Rectal smooth muscle tissue (tissue), 1 donor: ENCODE measurements around the gene FUT4.
"Not testable (repeated sequence)": the region's sequence is repeated elsewhere in the genome, so short reads cannot be mapped to it uniquely, and the experiment has no call there.

Experiments
- H3K27ac ChIP-seq: one replicate; pipeline ENCODE4 v1.7.0; 2013; ENCODE audit warnings: low read depth, low read length, inconsistent platforms
- H3K27me3 ChIP-seq: one replicate; pipeline ENCODE4 v1.7.0; 2013; ENCODE audit warnings: low read length; ENCODE audit not compliant: control insufficient read depth, insufficient read depth
- H3K36me3 ChIP-seq: one replicate; pipeline ENCODE4 v1.7.0; 2013; ENCODE audit warnings: low read length; ENCODE audit not compliant: control insufficient read depth, insufficient read depth
- H3K4me1 ChIP-seq: one replicate; pipeline ENCODE4 v1.7.0; 2013; ENCODE audit warnings: low read length; ENCODE audit not compliant: control insufficient read depth, insufficient read depth
- H3K4me3 ChIP-seq: one replicate; pipeline ENCODE4 v1.7.0; 2013; ENCODE audit warnings: low read length
- H3K9ac ChIP-seq: one replicate; pipeline ENCODE4 v1.7.0; 2013; ENCODE audit warnings: low read length

FUT4 gene, protein sequence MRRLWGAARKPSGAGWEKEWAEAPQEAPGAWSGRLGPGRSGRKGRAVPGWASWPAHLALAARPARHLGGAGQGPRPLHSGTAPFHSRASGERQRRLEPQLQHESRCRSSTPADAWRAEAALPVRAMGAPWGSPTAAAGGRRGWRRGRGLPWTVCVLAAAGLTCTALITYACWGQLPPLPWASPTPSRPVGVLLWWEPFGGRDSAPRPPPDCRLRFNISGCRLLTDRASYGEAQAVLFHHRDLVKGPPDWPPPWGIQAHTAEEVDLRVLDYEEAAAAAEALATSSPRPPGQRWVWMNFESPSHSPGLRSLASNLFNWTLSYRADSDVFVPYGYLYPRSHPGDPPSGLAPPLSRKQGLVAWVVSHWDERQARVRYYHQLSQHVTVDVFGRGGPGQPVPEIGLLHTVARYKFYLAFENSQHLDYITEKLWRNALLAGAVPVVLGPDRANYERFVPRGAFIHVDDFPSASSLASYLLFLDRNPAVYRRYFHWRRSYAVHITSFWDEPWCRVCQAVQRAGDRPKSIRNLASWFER

DNA sequence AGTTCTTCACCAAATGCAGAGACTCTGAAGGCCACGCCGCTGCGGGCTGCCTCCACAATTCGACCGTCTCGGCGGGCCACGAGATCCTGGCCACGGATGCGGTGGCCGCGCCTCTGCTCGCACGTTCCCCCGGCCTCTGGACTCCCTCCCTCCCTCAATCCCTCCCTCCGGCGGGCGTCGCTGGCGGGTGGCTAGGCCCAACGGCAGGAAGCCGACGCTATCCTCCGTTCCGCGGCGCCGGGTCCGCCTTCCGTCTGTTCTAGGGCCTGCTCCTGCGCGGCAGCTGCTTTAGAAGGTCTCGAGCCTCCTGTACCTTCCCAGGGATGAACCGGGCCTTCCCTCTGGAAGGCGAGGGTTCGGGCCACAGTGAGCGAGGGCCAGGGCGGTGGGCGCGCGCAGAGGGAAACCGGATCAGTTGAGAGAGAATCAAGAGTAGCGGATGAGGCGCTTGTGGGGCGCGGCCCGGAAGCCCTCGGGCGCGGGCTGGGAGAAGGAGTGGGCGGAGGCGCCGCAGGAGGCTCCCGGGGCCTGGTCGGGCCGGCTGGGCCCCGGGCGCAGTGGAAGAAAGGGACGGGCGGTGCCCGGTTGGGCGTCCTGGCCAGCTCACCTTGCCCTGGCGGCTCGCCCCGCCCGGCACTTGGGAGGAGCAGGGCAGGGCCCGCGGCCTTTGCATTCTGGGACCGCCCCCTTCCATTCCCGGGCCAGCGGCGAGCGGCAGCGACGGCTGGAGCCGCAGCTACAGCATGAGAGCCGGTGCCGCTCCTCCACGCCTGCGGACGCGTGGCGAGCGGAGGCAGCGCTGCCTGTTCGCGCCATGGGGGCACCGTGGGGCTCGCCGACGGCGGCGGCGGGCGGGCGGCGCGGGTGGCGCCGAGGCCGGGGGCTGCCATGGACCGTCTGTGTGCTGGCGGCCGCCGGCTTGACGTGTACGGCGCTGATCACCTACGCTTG lies at the start of gene FUT4:
Gene FUT4, plus strand, starts transcription at position 227 of the 951 bp plus-strand sequence. Its CDS starts 213 bp downstream, at position 440.
- Histone ChIP-seq H3K9ac (peak within 1 kb of the TSS; percentile 89), H3K36me3 (no peaks in the 10 kb centered on the region), H3K27me3 (no peaks in the 10 kb centered on the region), H3K4me3 (peak within 1 kb of the TSS; percentile 78), H3K27ac (peak within 1 kb of the TSS; percentile 98), H3K4me1 (peaks cover 5% of the 10 kb centered on the region)

DNA sequence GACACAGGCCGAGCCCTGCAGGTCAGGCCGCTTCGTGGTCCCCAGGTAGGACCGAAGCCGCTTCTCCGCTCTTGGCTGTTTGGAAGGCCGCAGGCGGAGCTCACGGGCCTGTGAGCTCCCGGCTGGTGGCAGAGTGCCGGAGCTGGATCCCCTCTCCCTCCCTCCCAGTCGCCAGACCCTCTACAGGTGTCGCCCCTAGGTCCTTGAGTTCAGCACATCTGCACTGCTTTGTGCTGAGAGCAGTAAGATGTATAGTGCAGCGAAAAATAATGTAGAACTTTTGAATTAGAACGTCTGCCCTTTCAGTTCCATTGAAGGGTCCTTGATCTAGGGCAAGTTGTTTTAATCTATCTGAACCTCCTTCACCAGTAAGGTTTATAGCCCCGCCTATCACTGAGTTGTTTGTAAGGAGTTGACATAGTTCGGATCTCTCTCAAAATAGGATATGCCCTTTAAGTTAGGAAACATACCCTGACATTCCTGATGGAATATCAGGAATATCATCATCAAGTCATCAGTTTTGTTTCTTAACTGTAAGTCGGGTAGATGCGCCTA lies 49.5 kb upstream of the FUT4 start:
- Histone ChIP-seq H3K4me3 (peak overlapping the region; percentile 96), H3K27ac (peak overlapping the region; percentile 83), H3K36me3 (peaks cover 3% of the 10 kb centered on the region), H3K9ac (peak overlapping the region; percentile 83), H3K4me1 (peaks cover 10% of the 10 kb centered on the region), H3K27me3 (no peaks in the 10 kb centered on the region)

GRCh38 chr11:94500181-94500580 lies 43.5 kb upstream of the FUT4 start:
- H3K4me1 ChIP-seq = no peaks in the 10 kb centered on the region
- no peak overlapping the region for H3K27ac ChIP-seq
- no peak overlapping the region for H3K9ac ChIP-seq
- peaks cover 7% of the 10 kb centered on the region for H3K36me3 ChIP-seq
- H3K4me3 ChIP-seq = no peak overlapping the region
- no peaks in the 10 kb centered on the region for H3K27me3 ChIP-seq

DNA sequence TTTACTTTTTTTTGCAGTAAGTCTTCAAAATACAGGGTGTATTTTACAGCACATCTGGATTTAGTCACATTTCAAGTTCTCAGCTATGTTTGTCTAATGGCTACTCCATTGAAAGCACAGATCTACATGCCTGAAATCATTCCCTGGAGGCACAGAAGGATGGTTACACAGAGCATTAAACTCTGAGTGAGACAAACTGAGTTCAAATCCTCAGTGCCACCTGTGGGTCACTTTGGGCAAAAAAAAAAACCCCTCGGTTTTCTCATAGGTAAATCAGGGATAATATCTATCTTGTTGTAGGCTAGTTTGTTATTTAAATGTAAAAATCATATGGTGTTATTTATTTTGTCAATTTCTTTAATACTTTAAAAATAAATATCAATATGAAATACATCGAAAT lies 42.2 kb upstream of the FUT4 start:
- Histone ChIP-seq H3K36me3 (peaks cover 7% of the 10 kb centered on the region), H3K4me3 (no peak overlapping the region), H3K27me3 (no peaks in the 10 kb centered on the region), H3K9ac (no peak overlapping the region), H3K4me1 (no peaks in the 10 kb centered on the region), H3K27ac (no peak overlapping the region)

DNA sequence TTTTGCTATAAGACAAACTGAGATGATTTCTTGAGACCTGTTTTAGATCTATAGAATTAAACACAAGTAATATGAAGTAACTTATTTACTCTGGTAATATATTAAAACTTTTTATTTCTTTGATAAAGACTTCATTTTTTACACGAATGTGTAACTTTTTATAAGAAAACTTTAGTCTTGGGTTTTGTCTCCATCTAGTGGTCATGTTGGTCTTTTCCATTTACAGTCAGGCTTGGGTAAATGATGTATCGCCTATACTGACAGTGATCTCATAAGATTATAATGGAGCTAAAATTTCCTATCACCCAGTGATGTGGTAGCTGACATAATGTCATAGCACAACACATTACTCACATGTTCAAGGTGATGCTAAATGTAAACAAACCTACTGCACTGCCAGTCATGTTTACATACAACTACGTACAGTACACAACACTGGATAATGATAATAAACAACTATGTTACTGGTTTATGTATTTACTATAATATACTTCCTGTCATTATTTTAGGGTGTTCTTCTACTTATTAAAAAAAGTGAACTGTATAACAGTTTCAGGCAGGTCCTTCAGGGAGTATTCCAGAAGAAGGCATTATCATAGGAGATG lies 38.9 kb upstream of the FUT4 start:
- peaks cover 2% of the 10 kb centered on the region for H3K36me3 ChIP-seq
- H3K9ac ChIP-seq = no peak overlapping the region
- H3K4me1 ChIP-seq = no peaks in the 10 kb centered on the region
- H3K27me3 ChIP-seq = no peaks in the 10 kb centered on the region
- no peak overlapping the region for H3K27ac ChIP-seq
- H3K4me3 ChIP-seq = no peak overlapping the region

DNA sequence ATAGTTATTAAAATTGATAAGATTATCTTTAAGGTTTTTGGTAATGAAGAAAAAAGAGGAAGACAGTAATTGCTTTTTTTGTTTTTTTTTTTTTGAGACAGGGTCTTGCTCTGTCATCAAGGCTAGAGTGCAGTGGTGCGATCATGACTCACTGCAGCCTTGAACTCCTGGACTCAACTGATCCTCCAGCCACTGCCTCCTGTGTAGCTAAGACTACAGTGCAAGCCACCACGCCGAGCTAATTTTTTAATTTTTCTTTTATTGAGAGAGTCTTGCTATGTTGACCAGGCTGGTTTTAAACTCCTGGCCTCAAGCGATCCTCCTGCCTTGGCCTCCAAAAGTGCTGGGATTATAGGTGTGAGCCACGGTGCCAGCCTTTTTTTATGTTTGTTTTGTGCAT lies 37.2 kb upstream of the FUT4 start:
- H3K27me3 ChIP-seq, H3K9ac ChIP-seq, H3K4me3 ChIP-seq, H3K36me3 ChIP-seq, H3K4me1 ChIP-seq, H3K27ac ChIP-seq: not testable (repeated sequence)

GRCh38 chr11:94507485-94507884 lies 36.2 kb upstream of the FUT4 start:
- H3K4me3 ChIP-seq = no peak overlapping the region
- H3K36me3 ChIP-seq = no peaks in the 10 kb centered on the region
- no peak overlapping the region for H3K27ac ChIP-seq
- no peak overlapping the region for H3K9ac ChIP-seq
- no peaks in the 10 kb centered on the region for H3K27me3 ChIP-seq
- H3K4me1 ChIP-seq = no peaks in the 10 kb centered on the region

GRCh38 chr11:94511932-94512781 lies 31.6 kb upstream of the FUT4 start, which contains the start of gene C11orf97:
Gene C11orf97 (plus strand): TSS chr11:94512461. CDS start chr11:94512529, 68 bp downstream.
- Histone ChIP-seq H3K27ac (no peak within 1 kb of the TSS), H3K9ac (no peak within 1 kb of the TSS), H3K4me1 (no peaks in the 10 kb centered on the region), H3K27me3 (no peaks in the 10 kb centered on the region), H3K4me3 (peak within 1 kb of the TSS; percentile 66), H3K36me3 (no peaks in the 10 kb centered on the region)

GRCh38 chr11:94513091-94513490 lies 30.6 kb upstream of the FUT4 start:
- Histone ChIP-seq H3K4me3 (no peak overlapping the region), H3K36me3 (no peaks in the 10 kb centered on the region), H3K27ac (no peak overlapping the region), H3K27me3 (no peaks in the 10 kb centered on the region), H3K9ac (no peak overlapping the region), H3K4me1 (no peaks in the 10 kb centered on the region)

GRCh38 chr11:94515398-94515797 lies 28.3 kb upstream of the FUT4 start:
- Histone ChIP-seq H3K36me3 (no peaks in the 10 kb centered on the region), H3K4me1 (no peaks in the 10 kb centered on the region), H3K27me3 (no peaks in the 10 kb centered on the region), H3K4me3 (no peak overlapping the region), H3K9ac (no peak overlapping the region), H3K27ac (no peak overlapping the region)

GRCh38 chr11:94516725-94517124 lies 27.0 kb upstream of the FUT4 start:
- no peak overlapping the region for H3K27ac ChIP-seq
- no peaks in the 10 kb centered on the region for H3K36me3 ChIP-seq
- H3K9ac ChIP-seq = no peak overlapping the region
- no peak overlapping the region for H3K4me3 ChIP-seq
- no peaks in the 10 kb centered on the region for H3K4me1 ChIP-seq
- no peaks in the 10 kb centered on the region for H3K27me3 ChIP-seq
